ENCODE data around the gene ATP2A2.
"Not testable (repeated sequence)": the region's sequence is repeated elsewhere in the genome, so short reads cannot be mapped to it uniquely, and the experiment has no call there.

The ATP2A2 gene

DNA sequence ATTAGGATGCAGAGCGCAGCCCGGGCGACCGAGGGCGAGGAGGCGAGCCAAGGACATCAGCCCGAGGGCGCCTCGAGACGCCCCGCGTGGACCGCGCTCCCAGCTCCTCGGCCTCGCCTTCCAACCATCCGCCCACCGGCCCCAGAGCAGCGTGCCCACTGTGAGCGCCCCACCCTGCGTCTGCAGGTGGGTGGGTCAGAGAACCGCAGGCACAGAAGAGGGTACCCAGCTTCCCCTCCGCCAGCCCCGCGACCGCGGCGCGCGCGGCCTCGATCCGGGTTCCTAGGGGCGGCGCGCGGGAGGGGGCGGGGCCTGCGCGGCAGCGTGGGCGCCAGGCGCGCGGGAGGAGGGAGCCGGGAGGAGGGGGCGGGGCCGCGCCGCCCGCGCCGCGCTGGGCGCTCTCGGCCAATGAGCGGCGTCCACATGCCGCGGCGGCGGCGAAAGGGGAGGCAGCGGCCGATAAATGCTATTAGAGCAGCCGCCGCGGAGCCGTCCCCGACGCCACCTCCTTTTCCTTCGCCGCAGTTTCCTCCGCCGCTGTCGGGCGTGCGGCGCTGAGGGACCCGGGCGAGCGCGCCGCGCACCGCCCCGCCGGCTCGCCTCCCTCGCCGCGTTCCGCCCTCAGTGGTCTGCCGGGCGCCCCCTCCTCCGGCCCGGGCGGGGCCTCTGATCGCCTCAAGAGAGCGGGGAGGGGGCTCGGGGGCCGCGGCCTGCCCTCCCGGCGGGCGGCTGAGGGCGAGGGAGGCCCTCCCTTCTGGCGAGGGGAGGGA is at the start of gene ATP2A2:
TSS of gene ATP2A2 (plus strand) at position 469 of the 770 bp plus-strand sequence. CDS start 543 bp downstream, outside the sequence.
- DNase-seq: peak; percentile 86

DNA sequence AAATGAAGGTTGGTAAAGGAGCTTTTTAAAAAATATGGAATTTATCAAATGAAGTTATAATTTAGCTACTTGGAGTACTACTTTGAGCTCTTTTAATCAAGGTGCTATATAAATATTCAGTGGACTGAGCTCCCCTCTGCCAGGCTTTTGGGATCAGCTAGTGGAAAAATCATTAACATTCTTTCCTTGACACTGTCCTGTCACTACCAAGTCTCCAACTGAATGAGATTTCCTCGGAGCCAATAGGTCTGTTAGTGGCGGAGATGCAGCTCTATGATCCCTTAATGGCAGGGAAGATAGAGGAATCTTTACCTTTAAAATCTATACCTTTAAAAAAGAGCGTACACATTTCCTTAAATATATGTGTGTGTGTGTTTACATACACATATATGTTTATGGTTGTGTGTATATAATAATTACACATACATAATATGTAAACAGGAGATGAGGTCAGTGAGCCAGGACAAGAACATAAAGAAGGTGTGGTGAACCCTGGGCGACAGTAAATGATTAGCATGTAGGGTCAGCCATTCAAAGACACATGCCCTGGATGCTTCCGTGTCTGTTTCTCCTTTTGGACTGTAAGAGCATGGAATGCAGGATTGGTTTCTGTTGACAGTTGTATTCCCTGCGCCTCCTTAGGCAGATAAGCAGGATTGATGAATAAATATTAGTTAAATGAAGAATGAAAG is 47.7 kb upstream of the ATP2A2 start:
- no peak for DNase-seq

DNA sequence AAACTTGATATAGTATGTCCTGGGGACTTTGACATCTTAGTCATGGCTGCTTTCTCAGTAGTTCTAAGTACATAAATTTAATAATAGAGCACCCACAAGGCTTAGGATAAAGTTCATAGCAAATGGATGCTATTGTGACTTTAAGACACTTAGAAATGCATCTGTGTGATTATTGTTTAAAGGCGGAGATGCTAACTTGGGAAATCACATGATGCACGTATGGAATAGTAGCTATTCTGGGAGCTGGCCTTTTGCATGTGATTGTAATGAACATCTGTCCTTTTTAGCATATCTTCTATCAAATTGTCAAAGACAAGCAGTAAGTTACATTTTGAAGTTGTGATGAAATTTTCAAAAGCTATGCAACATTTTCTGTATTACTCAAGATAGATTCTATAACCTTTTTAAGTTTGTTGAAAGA is 46.7 kb upstream of the ATP2A2 start:
- no peak for DNase-seq

DNA sequence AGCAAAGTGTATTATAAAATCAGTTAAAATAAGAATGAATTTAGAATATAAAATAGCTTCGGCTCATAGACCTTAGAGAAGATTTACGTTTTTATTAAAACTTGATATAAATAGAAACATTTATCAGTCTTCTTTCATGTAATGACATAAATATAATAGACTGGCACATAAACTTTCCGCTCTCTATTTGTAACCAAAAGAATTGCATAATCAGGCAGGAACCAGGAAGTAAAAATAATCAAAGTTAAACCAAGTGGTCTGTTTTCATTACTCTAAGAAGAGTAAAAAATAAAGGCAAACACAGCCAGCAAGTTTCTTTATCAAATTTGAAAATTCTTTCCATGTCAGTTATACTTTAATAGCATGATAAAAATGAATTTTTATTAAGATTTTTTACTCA is 46.3 kb upstream of the ATP2A2 start:
- no peak for DNase-seq

DNA sequence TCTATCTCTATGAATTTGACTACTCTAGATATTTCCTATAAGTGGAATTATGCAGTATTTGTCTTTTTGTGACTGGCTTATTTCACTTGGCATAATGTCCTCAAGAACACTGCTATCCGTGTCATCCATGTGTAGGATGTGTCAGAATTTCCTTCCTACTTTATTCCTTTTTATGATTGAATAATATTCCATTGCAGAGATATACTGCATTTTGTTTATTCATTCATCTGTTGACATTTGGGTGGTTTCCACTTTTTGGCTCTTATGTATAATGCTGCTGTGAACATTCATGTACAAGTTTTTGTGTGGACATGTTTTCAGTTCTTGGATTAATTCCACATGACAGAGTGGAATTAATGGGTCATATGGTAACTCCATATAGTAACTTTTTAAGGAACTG is 45.7 kb upstream of the ATP2A2 start:
- no peak for DNase-seq

DNA sequence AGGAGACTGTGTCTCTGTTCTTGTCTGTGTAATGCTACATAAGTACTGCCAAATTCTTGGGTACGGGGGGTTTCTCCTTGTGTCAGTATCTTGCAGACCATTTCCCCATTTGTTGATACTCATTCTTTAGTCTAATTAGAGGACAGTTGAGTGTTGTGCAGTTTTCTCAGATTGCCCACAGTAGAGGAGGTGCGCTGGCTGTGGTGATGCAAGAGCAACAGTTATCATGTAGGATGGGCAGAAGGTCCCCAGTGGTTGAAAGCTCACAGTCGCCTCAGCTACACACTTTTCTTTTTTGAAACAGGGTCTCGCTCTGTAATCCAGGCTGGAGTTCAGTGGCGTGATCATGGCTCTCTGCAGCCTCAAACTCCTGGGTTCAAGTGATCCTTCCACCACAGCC is 37.8 kb upstream of the ATP2A2 start:
- no peak for DNase-seq

DNA sequence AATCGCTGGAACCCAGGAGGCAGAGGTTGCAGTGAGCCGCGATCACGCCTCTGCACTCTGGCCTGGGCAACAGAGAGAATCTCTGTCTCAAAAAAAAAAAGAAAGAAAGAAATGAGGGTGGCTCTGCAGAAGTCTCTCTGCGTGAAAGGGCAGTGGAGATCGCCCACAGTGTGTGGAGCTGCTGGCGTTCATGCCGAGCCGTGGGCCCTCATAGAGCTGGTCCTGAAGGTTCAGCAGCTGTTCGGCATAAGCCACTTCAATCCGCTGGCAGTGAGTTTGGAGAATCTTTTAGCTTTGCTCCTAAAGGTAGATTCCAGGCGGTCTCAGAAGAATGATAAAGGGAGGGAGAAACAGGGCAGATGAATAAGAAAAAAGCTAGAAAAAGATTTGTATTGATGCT is 36.7 kb upstream of the ATP2A2 start:
- no peak for DNase-seq

DNA sequence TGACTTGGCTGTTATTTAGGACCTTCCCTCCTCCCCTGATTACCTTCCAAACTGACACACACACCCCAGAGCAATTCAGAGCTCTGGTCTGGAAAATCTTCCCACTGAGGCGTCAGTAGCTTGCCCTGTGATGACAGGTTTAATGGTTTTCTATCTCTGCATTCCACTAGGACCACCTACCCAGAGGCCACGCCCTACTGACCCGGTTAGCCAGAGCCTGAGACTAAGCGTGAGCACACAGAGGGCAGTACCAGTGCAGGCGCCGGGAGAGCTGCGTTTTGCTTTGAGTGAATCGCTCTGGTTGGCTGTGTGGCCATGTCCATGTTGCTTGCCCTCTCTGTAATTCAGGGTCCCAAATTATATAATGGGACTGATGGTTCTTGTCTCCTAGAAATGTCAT is 36.2 kb upstream of the ATP2A2 start:
- no peak for DNase-seq

DNA sequence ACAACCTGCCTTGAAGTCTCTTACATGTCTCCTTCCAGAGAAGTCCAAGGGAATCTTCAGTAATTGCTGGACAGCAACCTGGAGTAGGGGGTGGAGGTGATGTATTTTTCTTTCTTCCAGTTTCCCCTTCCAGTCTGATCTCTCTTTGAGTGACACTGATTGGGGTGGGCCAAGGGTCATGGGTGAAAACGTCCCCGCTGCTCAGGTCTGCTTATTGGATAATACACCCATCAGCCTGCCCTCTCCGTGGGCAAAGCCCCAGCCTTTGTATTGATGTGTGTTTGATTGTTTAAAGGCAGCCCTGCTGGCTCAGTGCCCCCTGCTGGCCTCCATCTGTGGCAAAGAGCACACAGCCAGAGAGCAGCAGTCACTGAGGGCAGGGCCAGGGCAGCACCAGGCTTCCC is 35.7 kb upstream of the ATP2A2 start:
- peak; percentile 45 for DNase-seq

DNA sequence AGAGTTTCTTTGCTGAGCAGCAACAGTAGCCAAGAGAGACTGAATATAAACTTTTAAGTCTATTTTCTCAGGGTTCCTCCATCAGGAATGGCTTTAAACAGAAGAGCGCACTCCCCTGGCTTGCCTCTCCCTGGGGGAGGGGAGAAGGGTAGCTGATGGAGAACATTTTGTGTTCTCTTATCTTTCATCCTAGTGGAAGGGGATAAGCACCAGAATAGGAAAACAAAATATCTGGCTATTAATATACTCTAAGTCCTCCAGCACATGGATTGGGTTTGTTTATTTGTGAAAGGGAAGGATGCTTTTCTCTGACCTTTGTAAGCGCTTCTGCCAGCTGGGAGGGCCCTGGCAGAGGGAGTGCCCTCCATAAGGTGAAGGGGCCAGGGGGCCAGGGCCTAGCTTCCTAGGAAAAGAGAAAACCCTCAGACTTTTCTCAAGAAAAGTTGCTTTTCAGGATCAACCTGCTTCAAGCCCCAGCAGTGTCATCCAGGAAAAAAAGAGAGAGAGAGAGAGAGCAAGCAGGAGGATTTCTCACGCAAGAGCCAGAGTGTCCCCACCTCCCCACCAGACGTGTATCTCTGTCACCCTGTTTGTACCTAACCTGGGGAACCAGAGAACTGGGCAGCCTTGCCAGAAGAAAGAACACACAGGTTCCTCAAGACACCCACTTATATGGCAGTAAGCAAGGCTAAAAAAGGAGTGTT is 34.3 kb upstream of the ATP2A2 start:
- no peak for DNase-seq

DNA sequence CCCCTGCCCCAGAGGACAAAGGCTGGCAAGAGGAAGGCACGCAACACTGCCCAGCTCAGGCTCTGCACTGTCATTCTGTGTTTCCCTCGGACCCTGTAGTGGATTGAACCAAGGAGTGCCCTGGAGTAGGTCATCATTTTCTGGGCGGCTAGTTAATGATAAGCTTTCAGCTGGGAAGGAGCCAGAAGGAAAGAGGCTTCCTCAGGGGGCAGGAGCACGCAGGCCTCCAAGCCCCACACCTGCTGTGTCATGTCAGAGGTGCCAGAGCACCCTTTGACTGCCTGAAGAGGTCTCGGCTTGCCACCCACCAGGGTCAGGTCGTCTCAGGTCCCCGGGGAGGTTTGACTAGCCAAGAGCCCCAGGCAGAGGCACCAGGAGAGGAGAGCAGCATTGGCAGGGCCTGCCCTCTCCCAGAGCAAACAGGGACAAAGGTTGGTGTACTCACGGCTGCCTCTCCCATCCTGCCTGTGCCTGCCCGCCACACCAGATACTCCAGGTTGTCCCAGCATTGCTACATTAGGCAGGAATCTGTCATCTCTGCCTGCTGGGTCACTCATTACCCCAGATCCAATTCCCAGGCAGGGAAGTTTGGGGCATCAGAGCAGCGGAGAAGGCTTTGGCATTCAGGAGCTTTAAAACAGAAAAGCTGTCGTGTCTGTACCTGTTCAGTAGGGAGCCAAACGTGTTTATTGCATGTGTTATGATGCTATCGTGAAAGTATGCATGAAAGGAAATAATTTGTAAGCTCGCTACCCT is 33.5 kb upstream of the ATP2A2 start:
- no peak for DNase-seq

DNA sequence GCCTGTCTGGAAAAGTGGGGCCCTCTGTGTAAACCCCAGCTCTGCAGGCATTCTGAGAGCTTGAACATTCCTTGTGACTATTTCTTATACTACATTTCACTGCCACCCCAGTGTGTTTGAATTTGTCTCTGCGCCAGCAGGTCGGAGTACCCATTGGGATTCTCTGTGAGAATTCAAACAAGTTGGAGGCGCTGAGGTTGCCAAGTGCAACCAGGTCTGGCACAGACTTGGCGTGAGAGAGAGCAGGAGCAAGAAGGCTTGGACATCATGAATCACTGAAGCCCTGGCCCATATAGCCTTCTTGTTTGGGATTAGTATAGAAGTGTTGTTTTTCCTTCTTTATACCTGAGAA is 33.0 kb upstream of the ATP2A2 start:
- no peak for DNase-seq

DNA sequence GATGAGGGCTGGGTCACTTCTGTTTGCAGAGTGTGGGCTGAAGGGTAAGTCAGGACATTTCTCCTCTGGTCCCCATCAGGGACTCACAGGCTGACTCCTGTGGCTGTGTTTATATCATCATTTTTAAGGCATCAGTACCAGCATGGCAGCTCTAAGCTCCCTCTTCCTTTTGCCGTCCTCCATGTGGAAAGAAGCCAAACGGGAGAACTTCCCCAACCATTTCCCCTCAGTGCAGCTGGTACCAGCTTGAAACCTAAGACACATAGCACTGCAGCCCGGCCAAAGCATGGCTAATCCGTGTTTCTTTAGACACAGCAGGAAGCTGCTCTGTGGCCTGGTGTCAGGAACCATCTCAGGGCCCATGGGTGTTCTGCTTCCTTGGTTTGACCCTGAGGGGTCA is 31.9 kb upstream of the ATP2A2 start:
- no peak for DNase-seq

DNA sequence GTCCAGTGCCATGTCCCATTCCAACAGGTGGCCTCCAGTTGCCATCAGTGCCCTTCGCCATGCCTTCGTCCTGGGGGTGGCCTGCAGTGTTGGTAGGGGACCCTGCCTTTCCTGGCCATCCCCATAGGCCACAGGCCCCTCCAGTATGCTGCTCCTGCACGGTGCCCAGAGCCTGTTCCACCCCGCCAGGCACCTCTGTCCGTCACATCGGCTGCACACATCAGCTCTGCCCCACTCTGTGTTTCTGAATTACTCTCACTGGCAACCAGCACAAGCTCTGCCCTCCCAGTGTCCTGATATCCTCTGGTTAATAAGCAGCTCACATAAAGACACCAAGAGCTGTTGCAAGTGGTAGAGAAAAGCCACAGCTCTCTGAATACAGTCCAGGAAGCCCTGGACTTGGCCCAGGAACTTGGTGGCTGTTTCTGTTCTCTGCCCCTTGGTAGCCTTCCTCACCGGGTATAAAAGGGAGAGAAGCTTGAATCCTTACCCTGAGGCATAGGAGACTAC is 31.3 kb upstream of the ATP2A2 start:
- DNase-seq: no peak

DNA sequence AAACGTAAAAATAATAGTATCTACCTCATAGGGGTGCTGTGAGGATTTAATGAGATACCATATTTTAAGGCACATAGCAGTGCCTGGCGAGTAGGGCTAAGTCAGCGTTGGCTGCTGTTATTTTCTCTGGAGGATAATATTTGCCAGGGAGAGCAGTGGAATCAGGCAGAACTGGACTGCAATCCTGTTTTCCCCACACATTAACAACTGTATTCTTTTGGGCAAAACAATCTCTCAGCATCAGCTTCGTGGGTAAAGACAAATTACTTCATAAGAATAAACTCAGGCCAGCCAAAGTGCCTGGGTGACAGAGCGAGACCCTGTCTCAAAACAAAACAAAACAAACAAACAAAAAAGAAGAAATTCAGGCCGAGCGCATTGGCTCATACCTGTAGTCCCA is 29.7 kb upstream of the ATP2A2 start:
- no peak for DNase-seq

DNA sequence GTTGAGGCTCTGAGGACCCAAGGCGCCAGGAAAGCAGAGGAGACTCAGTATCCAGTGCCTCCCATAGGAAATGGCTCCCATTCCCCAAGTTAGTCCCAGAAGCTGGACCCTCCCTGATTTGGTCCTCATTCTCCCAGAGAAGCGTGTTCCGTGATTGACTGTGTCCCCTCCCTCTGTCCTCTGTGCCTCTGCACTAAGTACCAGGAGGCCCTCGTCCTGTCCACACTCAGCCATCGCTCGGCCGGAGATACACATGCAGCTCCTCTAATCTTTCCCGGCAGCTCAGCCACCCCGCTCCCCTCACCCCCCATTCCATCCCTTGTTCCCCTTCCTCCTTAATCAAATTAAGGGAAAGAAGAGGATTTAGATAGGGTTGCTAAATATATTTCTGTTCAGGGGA is 28.3 kb upstream of the ATP2A2 start:
- no peak for DNase-seq

DNA sequence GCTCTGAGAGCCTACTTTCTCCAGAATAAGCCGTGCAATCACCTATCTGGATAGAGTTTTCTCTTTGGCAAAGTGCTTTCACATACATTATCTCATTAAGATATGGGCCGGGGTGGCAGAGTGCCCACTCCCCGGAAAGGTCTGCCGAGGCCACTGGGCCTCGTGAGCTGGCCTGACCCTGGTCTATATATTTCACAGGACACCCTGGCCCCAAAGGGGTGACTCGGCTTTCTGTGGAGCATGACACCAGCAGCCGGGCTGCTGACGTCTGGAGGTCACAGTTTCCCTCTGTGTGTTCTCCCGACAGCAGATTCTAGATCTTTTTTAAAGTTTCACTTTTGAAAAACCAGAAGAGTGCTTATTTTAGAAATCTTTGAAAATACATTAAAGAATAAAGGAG is 27.9 kb upstream of the ATP2A2 start:
- DNase-seq: no peak

DNA sequence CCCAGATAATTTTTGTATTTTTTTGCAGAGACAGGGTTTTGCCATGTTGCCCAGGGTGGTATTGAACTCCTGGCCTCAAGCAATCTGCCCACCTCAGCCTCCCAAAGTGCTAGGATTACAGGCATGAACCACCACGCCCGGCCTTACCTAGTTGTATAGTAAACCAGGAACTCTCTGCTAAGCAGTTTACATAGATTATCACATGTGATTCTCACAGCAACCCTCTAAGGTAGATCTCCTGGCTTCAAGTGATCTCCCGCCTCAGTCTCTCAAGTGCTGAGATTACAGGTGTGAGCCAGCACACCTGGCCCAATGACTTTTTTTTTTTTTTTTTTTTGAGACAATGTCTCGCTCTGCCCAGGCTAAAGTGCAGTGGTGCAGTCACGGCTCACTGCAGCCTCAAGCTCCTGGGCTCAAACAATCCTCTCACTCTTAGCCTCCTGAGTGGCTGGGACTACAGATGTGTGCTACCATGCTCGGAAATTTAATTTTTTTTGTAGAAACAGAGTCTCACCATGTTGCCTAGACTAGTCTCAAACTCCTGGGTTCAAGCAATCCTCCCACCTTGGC is 26.0 kb upstream of the ATP2A2 start:
- DNase-seq: no peak

DNA sequence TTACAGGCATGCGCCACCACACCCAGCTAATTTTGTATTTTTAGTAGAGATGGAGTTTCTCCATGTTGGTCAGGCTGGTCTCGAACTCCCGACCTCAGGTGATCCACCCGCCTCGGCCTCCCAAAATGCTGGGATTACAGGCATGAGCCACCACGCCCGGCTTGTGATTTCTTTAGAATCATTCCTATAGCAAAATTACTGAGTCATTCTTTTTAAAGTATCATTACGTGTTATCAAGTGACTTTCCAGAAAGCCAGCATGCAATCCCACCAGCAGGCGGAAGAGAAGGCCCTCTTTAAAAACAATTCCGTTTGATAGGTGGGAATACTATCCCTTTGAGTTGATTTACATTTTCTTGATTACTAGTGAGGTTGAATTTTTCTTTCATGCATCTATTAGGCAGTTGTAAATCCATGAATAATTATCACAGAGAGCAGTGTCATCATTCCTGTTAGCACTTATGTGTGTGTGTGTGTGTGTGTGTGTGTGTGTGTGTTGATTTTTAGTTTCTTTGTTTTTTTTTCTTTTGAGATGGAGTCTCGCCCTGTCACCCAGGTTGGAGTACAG is 25.1 kb upstream of the ATP2A2 start:
- not testable (repeated sequence) for DNase-seq

DNA sequence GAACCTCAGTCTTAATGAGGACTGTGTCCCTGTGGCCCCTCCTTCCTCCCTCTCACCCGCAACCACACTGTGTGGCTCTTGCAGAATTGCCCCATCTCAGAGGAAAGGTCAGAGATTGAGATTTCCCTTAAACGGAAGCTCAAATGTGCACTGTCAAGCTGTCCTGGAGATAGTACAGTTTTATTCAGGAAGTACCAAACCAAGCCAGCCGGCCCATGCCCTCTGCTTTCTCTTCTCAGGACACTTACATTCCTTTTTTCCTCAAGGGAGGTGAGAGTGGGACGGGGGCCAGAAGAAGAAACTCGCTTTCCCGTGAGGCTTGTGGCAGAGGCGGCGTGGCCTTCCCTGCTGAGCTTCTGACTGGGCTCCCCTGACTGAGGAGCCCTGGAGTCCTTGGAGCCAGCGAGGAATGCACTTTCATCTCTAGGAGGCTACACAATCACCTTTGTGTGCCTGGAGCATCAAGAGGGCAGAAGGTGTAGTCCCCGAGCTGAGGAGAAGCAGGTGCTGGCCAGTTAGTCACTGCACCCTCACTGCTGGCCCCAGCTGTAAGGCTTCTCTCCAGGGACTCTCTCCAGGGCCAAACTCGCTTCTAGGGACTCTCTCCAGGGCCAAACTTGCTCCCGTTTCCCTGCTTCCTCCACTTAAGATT is 24.1 kb upstream of the ATP2A2 start:
- no peak for DNase-seq

DNA sequence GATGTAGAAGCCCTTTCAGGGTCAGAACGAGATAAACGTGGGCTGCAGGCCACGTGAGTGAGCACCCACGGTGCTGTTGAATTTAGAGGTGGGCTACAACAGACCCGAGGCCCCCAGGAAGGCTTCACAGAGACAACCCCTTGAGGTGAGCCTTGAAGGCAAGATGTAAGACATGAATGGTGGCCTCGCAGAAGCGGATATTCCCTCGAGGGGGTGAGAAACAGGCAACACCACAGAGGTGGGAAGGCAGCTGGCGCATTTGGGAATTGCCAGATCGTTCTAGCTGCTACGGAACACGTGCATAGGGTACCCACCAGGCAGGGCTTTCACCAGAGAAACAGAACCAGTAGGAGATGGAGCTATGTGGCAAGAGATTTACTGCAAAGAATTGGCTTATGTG is 22.6 kb upstream of the ATP2A2 start:
- no peak for DNase-seq
